GM21423 (cell line): ENCODE data around the gene PCNT.
"Not testable (repeated sequence)": the region's sequence is repeated elsewhere in the genome, so short reads cannot be mapped to it uniquely, and the experiment has no call there.

Experiments used
- ATAC-seq: cut with Tn5 transposase; IDR thresholded peaks from one replicate; pipeline ENCODE4 v1.9.1; 2021; ENCODE audit warnings: mild to moderate bottlenecking, moderate library complexity; ENCODE audit not compliant: unreplicated experiment

PCNT gene

GRCh38 chr21:46441331-46441730, 117.4 kb downstream of the PCNT start:
- ATAC-seq = no peak

GRCh38 chr21:46441961-46442498, 118.1 kb downstream of the PCNT start:
- no peak for ATAC-seq

- no peak for ATAC-seq
Observed at GRCh38 chr21:46442938-46443337, 119.0 kb downstream of the PCNT start.

GRCh38 chr21:46443910-46444309, 120.0 kb downstream of the PCNT start:
- ATAC-seq = no peak

GRCh38 chr21:46448108-46448507, 124.2 kb downstream of the PCNT start:
- no peak for ATAC-seq

- not testable (repeated sequence) for ATAC-seq
Observed at GRCh38 chr21:46448855-46449254, 124.9 kb downstream of the PCNT start.

GRCh38 chr21:46452710-46453109, 128.8 kb downstream of the PCNT start:
- ATAC-seq = no peak

GRCh38 chr21:46454142-46454541, 130.2 kb downstream of the PCNT start:
- no peak for ATAC-seq

GRCh38 chr21:46454634-46455390, 130.9 kb downstream of the PCNT start:
- no peak for ATAC-seq

- ATAC-seq = no peak
Observed at GRCh38 chr21:46455575-46456385, 131.8 kb downstream of the PCNT start.

- ATAC-seq = no peak
Observed at GRCh38 chr21:46456750-46457149, 132.8 kb downstream of the PCNT start.

GRCh38 chr21:46457801-46458314, 133.9 kb downstream of the PCNT start:
- ATAC-seq = peak; percentile 12

- peak; percentile 95 for ATAC-seq
Observed at GRCh38 chr21:46458315-46459023, 134.5 kb downstream of the PCNT start, which contains the start of gene DIP2A. TSS of gene DIP2A (plus strand) at chr21:46458891. CDS start at chr21:46459132, 241 bp downstream.

GRCh38 chr21:46459024-46459355, 135.0 kb downstream of the PCNT start:
- no peak for ATAC-seq

GRCh38 chr21:46459356-46460112, 135.6 kb downstream of the PCNT start:
- ATAC-seq = no peak

- no peak for ATAC-seq
Observed at GRCh38 chr21:46461909-46462308, 138.0 kb downstream of the PCNT start.

- ATAC-seq = not testable (repeated sequence)
Observed at GRCh38 chr21:46465153-46465552, 141.2 kb downstream of the PCNT start.

GRCh38 chr21:46465651-46466050, 141.7 kb downstream of the PCNT start:
- no peak for ATAC-seq

GRCh38 chr21:46468108-46468774, 144.3 kb downstream of the PCNT start:
- no peak for ATAC-seq

GRCh38 chr21:46469275-46469674, 145.3 kb downstream of the PCNT start:
- ATAC-seq = no peak
